Gastroesophageal sphincter (tissue), 3 donors: ENCODE data around the gene MCC.

Experiments
- EP300 ChIP-seq: sonication (generic); formaldehyde crosslinking; IDR thresholded peaks from one replicate; pipeline ENCODE4 v1.6.1; 2017; ENCODE audit warnings: antibody characterized with exemption, mild to moderate bottlenecking
- POLR2A ChIP-seq, 2 donors: fragments of 450-650 bp; IDR thresholded peaks; one replicate each; pipeline ENCODE4 v1.6.1; 2017; ENCODE audit warnings: antibody characterized with exemption in 2 of 2, mild to moderate bottlenecking in 2 of 2, moderate library complexity in 1 of 2
- POLR2AphosphoS5 ChIP-seq: sonication (generic); formaldehyde crosslinking; IDR thresholded peaks from one replicate; pipeline ENCODE4 v1.6.1; 2017; ENCODE audit warnings: antibody characterized with exemption
- TF ChIP-seq, protein P1 (sequence below), 4 experiments: fragments of 200-600 bp in 2 of 4; fragments of 450-650 bp in 2 of 4; sonication (generic) in 1 of 4; IDR thresholded peaks; one replicate each; pipeline ENCODE4 v1.5.1; 2017 to 2019; ENCODE audit warnings: antibody characterized with exemption in 4 of 4, mild to moderate bottlenecking in 2 of 4, moderate library complexity in 2 of 4

DNA sequence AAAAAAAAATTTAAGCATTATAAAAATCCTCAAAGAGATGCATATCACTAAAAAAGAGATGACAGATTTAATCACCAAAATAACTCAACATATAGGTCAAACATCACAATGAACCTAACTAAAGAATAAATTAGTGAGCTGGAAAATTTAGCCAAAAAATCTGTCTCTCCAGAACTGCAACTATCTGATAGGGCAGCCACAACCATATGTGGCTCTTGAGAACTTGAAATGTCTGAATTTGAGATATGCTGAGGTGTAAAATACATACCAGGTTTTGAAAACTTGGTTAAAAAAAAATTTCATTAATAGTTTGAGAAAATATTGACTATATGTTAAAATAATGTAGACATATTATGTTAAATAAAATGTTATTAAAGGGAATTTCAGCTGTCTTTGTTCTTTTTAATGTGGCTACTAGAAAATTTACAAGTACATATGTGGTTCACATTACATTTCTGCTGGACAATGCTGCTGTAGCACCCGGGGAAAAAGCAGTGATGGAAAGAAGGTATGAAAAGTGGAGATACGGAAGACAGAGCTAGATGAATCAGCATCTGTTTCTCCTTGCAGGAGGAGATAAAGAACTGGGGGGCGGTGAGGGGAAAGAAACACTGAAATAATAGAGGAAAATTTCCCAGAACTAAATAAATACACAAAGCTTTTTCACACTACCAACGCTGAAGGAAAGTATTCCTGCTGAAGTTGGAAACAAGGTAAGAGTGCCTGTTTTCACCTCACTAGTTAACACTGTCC is 445.6 kb downstream of the MCC start:
- TF ChIP-seq, protein P1, sequence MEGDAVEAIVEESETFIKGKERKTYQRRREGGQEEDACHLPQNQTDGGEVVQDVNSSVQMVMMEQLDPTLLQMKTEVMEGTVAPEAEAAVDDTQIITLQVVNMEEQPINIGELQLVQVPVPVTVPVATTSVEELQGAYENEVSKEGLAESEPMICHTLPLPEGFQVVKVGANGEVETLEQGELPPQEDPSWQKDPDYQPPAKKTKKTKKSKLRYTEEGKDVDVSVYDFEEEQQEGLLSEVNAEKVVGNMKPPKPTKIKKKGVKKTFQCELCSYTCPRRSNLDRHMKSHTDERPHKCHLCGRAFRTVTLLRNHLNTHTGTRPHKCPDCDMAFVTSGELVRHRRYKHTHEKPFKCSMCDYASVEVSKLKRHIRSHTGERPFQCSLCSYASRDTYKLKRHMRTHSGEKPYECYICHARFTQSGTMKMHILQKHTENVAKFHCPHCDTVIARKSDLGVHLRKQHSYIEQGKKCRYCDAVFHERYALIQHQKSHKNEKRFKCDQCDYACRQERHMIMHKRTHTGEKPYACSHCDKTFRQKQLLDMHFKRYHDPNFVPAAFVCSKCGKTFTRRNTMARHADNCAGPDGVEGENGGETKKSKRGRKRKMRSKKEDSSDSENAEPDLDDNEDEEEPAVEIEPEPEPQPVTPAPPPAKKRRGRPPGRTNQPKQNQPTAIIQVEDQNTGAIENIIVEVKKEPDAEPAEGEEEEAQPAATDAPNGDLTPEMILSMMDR (IDR thresholded peaks at IDR 0.05), result no peak
- no peak for TF ChIP-seq POLR2A (IDR thresholded peaks at IDR 0.05)
- TF ChIP-seq EP300, result no peak
- TF ChIP-seq POLR2AphosphoS5, result no peak
